Panc1 (cell line): ENCODE results near the gene PTPN11.

ENCODE experiments used
- CTCF ChIP-seq: fragments of 450-650 bp; IDR thresholded peaks from 2 replicates; pipeline ENCODE4 v1.5.1; 2017; ENCODE audit warnings: mild to moderate bottlenecking
- POLR2AphosphoS5 ChIP-seq: IDR thresholded peaks from 2 replicates; pipeline ENCODE4 v1.6.1; 2012; ENCODE audit warnings: mild to moderate bottlenecking, low read depth, low read length, moderate library complexity
- REST ChIP-seq, 2 experiments: IDR thresholded peaks; 2 replicates each; pipeline ENCODE4 v1.6.1; 2011 to 2012; ENCODE audit warnings: low read depth in 2 of 2, control low read depth in 1 of 2, low read length in 1 of 2, mild to moderate bottlenecking in 1 of 2, moderate library complexity in 1 of 2; ENCODE audit not compliant: insufficient read depth in 1 of 2

- TF ChIP-seq CTCF (no peak), POLR2AphosphoS5 (no peak), REST (IDR thresholded peaks at IDR 0.05; ENCODE audit: insufficient read depth in 1 of 2, low read depth in 2 of 2, low read length in 1 of 2) (no peak)
Measured at GRCh38 chr12:112498580-112498979, 79.8 kb downstream of the PTPN11 start.
